HG02759 (cell line): ENCODE results near the gene TBXAS1.

Experiments
- ATAC-seq: cut with Tn5 transposase; IDR thresholded peaks from one replicate; pipeline ENCODE4 v1.9.1; 2021; ENCODE audit warnings: mild to moderate bottlenecking, moderate library complexity; ENCODE audit not compliant: unreplicated experiment

The TBXAS1 gene

GRCh38 chr7:139973101-139974050 lies 144.3 kb downstream of the TBXAS1 start:
- ATAC-seq = no peak

DNA sequence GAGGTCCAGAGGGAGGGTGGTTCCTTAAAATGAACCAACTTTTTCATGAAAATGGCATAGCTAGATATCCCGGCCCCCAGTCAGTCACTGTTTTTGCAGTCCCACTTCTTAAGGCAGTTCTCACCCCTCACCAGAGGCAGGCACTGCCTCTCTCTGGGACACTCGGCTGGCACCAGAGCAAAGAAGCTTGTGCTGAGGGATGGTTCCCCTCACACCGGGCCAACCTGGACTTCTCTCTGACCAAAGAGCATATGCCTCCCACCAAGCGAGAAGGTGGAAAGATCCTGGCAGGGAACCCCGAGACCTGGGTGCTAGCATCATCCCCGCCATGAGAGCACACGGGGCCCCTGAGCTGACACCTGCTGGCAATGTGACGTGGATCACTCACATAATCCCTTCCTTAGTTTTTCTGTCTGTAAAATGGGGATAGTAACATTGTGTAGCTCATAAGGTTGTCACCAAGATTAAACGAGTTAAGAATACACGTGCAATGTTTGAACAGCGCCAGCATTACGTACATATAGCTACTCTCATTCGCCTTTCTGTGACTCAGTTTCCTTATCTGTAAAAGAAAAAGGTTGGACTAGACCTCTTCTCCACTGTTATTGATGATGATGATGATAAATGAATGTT lies 145.2 kb downstream of the TBXAS1 start:
- ATAC-seq = no peak

DNA sequence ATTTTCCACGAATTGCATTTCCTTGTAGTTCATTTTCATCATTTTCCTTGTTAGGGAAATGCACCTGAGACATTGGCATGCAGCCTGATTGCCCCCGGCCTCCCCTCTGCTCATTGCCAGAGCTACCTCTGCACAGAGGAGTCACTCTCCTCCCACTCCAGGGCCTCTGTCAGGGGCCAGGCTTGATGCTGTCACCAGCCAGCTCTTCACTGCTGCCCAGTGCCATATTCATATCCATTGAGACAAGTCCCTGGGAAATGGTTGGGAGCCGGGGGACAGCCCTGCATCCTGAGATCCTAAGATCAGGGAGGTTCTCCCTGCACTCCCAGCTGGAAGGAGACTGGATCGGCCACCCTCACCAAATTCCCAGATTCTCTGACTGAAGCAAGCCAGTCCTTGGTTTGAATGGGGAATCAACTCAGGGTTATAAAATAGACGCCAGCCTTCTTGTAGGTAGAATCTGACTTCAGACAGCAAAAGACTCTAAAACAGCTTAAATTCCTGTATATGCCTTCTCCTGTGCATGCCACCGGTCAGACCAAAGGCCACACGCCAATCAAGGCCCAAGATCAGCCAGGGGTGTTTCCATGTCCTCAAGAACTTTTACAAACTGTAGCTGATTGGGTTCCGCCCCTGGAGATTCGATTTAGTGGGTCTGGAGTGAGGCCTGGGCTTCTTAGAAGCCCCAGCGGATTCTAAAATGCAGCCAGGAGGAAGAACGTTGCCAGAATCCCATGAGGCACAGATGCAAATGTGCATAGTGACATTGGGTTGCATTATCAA lies 147.2 kb downstream of the TBXAS1 start:
- ATAC-seq = no peak

GRCh38 chr7:139976838-139977656 lies 148.0 kb downstream of the TBXAS1 start:
- no peak for ATAC-seq

- ATAC-seq = no peak
These were observed 152.4 kb downstream of the TBXAS1 start for GRCh38 chr7:139981511-139981895.

- ATAC-seq = no peak
These were observed 154.2 kb downstream of the TBXAS1 start for GRCh38 chr7:139982927-139983920.

- ATAC-seq = no peak
These were observed 155.8 kb downstream of the TBXAS1 start for GRCh38 chr7:139984642-139985539.

DNA sequence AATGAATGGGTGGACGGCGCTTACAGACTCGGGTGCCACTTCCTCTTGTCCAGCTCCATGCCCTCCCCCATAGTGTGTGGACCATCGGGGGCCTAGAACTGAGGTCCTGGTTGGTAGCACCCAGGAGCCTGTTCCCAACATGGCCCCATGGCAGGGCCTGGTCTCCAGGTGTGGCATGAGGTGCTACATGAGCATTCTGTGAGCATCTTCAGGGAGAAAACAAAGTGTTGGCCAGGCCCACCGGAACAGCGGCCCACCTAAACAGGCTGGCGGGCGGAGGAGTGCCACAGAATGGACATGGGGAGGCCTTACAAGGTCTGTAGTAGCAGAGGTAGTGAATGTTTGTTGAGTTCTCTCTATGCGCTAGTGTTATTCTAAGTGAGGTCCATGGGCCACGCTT lies 156.7 kb downstream of the TBXAS1 start:
- ATAC-seq = no peak

GRCh38 chr7:139987691-139988516 lies 158.8 kb downstream of the TBXAS1 start:
- no peak for ATAC-seq

DNA sequence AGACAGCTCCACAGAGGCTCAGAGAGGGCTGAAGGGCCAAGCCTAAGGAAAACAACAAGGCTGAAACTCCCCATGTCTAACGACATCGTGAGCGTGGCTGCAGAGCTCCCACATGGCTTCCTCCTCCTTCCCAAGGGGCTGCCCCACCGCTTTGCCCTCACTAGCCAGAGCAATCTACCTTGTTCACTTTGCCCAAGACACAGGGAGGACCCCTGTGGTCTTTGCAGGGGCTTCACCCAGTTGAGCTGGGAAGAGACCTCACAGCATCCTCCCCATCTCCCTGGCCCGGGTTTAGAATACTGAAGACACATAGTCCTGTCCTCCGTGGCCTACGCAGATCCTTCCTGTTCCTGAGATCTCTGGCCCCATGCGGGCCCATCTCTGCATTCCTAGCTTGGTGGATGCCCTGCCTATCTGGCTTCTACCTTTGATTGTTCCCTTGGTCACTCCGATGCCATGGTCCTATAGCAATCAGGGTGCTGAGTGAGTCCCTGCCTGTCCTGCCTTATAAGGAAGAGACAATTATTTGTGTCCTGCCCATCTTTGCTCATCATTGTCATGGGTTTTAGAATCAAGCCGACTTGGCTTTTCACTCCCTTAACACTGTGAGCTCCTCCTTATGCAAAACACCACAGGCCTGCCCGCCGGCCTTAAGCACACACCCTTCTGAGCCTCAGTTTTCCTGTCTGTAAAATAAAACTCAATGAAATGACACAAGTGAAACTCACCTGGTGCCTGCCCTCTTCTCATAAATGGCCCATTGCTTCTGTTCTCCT lies 160.5 kb downstream of the TBXAS1 start:
- no peak for ATAC-seq

DNA sequence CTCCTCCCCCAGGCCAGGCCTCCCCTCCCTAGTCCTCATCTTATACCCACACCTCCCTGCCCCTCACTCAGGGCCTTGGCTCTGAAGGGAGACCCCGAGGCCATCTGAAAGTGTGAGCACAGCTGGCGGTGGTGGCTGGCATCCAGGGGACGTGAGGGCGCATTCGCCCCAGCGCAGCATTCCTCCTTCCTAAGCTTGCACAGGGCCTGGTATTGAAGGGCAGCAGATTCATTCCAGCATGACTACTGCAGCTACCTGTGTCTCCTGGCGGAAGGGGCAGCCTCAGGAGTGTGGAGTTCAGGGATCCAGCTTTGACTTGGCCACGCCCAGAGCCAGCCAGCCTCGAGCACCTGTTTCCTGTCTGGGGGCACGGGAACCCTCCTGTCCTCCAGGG lies 161.1 kb downstream of the TBXAS1 start:
- ATAC-seq = no peak

DNA sequence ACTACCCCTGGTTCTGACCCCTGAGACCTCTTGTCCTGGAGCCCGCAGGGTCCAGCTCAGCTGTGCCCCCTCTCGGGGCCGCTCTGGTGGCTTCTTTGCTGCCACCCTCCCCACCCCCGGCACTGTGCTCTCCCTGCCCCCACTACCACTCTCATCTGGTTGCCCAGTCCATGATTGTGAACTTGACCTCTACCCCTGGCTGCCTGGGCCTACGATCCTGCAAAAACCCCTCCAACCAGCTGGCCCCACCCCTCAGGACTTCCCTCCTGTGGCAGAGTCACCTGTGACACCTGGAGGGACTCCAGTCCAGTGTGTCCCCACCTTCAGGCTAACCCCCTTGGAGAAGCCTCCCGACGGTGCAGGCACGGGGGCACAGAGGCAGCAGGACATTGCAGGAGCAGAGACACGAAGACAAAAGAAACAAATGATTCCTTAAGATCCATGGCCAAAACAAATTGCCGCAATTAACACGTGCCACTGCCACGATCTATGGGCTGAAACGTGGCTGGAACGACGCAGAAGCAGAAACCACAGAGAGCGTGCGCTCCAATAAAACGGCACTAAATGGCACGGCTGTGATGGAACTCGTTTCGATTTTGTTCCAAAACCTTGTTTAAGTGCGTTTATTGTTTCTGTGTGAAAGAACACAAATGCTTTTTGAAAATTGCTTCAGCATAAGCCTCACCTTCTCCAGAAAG lies 161.7 kb downstream of the TBXAS1 start:
- ATAC-seq = no peak

GRCh38 chr7:139991269-139991666 lies 162.2 kb downstream of the TBXAS1 start:
- no peak for ATAC-seq

DNA sequence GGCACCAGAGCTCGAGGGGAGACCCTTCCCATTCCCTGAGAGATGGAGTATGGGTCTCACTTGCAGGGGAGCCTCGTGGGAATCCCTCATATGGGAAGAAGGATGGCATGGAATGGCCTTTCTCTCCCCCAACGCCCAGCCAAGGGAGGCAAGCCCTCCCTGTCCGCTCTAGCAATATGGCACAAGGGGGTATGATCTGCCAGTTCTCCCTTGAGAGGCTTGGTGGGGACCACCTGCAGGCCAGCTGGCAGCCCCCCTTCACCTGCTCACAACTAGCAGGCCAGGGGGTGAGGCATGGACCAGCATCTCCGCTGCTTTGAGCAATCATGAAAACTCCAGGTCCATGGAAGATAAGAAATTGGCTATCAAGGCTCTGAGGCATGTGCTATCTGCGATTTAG lies 162.8 kb downstream of the TBXAS1 start:
- ATAC-seq = no peak

DNA sequence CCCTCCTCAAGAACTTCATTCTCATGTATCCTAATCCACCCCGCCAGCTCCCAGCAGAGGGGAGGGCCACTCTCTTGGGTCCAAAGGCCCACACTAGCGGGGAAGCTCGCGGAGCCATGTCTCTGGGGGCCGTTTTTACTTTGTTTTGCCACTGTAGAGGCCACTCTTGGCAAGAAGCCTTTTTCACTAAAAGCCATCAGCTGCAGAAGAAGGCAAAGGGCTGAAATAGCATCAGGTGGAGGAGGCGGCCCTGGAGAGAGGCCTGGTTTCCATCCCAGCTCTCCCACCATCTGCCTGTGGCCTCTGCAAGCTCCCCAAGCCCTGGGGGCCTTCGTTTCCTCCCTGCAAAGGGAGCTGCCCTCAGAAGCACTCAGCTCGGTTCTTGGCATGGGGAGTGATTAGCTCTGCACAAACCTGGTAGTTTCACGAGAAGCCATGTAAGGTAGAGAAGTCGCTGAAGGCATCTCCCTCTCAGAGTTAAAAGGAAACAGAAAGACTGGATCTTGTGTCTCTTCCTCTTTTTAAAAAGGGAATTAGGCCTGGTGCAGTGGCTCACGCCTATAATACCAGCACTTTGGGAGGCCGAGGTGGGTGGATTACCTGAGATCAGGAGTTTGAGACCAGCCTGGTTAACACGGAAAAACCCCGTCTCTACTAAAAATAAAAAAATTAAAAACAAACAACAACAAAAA lies 163.4 kb downstream of the TBXAS1 start:
- no peak for ATAC-seq

DNA sequence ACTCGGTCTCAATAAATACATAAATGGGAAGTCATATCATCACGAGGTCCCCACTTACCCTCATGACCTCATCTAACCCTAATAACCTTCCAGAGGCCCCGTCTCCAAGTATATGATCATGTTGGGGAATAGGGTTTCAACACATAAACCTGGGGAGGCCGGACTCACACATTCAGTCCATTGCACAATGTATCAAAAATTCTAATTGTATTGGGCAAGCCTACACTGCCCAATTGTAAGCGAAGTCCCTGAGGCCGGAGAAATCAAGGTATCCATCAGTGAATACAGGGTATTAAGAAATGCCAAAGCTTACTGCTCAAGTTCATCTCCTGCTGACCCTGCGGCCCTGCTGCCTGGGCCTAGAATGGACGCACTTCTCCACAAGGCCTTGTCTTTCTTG lies 164.1 kb downstream of the TBXAS1 start:
- ATAC-seq = no peak
